RCC 7860 (cell line): Measurements from ENCODE around the gene PITPNC1.
"Not testable (repeated sequence)": the region's sequence is repeated elsewhere in the genome, so short reads cannot be mapped to it uniquely, and the experiment has no call there.

Source experiments
- DNase-seq: peaks from one replicate; pipeline ENCODE4 v3.0.0-alpha.2; 2015; ENCODE audit warnings: low spot score
- FAIRE-seq: peaks from 2 replicates; lab custom pipeline; 2012; peaks lifted over from hg19 to GRCh38; lab: Jason Lieb, UNC

PITPNC1 gene

DNA sequence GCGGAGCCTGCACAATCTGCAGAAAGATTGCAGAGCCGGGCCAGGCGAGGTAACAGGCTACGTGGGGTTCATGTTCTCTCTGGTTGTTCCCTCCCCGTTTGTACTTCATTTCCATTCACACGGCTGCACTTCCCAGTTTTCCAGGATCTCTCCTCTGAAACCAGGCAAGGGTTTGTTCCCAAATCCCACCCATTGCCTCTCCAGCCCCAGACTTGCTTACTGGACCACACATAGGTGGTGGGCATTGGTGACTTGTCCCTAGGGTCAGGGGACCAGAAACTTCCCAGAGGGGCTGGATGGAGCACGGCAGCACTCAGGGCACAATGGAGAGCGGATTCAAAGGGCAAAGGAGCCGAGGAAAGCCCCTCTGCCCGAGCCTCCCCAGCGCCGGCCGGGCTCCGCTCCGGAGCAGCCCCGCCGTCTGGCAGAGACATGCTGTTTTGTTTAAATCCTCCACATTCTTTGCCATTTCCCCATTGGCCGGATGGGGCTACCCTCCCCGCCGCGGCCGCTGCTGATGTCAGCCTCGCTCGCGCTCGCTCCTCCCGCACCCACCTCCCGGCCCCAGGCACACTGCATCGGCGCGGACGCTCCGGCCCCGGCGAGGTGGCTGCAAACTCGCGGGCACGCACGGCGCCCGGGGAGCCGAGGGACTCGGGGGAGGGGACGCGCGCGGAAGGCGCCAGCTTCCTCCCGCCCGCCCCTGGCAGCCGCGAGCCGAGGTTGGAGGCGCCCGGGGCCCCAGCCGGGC, at the start of gene PITPNC1:
TSS of gene PITPNC1 (plus strand) at position 545 of the 751 bp plus-strand sequence.
- FAIRE-seq (no peak), DNase-seq (peak; percentile 62)

DNA sequence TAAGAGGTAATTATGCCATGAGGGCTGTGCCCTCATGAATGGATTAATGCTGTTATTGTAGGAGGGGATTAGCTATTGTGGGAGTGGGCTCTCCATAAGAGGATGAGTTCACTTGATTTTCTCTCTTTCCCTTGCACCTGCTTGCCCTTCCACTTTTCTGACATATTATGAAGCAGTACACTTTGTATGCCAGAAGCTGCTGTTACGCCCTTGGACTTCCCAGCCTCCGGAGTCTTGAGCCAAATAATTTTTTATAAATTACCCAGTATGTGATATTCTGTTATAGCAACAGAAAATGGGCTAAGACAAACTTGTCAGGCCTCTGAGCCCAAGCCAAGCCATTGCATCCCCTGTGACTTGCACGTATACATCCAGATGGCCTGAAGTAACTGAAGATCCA, 49.1 kb upstream of the PITPNC1 start:
- FAIRE-seq (no peak), DNase-seq (no peak)

DNA sequence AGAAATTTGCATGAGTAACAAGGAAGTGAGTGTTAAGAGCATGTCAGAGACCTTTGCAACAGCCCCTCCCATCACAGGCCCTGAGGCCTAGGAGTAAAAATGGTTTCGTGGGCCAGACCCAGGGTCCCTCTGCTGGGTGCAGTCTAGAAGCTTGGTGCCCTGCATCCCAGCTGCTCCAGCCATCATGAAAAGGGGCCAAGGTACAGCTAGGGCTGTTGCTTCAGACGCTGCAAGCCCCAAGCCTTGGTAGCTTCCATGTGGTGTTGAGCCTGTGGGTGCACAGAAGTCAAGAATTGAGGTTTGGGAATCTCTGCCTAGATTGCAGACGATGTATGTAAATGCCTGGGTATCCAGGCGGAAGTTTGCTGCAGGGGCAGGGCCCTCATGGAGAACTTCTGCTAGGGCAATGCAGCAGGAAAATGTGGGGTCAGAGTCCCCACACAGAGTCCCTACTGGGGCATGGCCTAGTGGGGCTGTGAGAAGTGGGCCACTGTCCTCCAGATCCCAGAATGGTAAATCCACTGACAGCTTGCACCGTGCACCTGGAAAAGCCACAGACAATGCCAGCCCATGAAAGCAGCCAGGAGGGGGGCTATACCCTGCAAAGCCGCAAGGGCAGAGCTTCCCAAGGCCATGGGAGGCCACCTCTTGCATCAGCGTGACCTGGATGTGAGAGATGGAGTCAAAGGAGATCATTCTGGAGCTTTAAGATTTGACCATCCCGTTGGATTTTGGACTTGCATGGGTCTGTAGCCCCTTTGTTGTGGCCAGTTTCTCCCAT, 45.5 kb upstream of the PITPNC1 start:
- DNase-seq, FAIRE-seq: not testable (repeated sequence)

DNA sequence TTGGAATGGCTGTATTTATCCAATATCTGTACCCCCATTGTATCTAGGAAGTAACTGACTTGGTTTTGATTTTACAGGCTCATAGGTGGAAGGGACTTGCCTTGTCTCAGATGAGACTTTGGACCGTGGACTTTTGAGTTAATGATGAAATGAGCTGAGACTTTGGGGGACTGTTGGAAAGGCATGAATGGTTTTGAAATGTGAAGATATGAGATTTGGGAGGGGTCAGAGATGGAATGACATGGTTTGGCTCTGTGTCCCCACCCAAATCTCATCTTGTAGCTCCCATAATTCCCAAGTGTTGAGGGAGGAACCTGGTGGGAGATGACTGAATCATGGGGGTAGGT, 44.9 kb upstream of the PITPNC1 start:
- FAIRE-seq, DNase-seq: not testable (repeated sequence)

DNA sequence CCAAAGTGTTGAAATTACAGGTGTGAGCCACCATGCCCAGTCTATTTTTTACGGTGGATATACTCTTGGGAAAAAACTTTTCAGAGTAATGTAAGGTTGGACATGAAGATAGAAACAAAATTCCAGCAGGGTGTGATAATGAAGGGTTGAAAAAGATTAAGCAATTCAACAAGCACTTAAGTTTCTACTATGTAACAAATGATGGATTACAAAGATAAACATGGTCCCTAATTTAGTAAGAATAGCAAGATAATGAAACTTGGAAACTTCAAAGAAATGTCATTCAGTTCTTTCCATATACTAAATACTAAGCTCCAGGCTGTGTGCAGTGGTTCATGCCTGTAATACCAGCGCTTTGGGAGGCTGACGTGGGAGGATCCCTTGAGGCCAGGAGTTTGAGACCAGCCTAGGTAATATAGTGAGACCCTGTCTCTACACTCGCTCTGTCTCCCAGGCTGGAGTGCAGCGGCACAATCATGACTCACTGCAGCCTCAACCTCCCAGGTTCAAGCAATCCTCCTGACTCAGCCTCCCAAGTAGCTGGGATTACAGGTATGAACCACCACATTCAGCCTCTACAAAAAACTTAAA, 41.7 kb upstream of the PITPNC1 start:
- no peak for FAIRE-seq
- DNase-seq, result no peak

DNA sequence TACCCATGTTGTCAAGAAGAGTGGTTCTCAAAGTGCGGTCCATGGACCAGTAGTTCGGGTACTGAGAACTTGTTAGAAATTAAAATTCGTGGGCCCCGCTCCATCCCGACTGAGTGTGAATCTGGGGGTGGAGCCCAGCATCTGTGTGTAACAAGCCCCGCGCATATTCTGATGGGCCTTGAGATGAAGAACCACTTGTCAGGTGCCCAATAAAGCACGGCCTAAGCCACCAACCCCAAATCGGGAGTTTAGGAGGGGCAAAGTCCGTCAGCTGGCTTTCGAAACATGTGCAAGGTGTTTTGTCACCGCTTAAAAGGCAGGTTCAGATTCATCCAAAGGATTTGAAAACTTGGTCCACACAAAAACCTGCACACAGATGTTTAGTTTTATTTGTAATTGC, 40.2 kb upstream of the PITPNC1 start:
- DNase-seq (no peak), FAIRE-seq (no peak)

DNA sequence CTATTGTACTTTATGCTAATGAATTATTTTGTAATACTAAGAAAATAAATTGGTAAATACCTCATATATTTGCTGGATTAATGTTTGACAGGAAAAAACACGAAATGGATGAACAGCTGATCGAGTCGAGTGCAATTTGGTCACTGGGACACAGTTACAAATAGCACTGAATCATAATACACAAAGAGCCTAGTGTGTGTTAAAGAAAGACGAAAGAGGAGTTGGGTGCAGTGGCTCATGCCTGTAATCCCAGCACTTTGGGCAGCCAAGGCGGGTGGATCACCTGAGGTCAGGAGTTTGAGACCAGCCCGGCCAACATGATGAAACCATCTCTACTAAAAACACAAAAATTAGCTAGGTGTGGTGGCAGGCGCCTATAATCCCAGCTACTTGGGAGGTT, 38.7 kb upstream of the PITPNC1 start:
- not testable (repeated sequence) for DNase-seq, FAIRE-seq

DNA sequence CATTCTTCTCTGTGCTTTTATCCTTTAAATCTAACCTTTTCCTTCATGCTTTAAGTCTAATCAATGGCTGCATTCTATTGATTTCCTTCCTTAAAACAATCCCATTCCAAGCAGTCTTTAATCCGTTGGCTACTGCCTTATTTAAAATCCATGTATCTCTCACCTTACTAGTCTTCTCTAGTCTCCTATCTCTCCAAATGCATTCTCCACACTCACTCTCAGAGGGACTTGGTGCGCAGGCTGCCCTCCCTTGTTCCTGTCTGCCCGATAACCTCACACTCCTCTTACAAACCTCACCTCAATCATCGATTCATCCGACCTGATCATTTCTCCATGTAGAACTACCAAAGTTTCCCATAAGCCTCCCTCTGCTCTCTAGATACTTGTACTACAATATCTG, 33.8 kb upstream of the PITPNC1 start:
- FAIRE-seq (no peak), DNase-seq (no peak)

DNA sequence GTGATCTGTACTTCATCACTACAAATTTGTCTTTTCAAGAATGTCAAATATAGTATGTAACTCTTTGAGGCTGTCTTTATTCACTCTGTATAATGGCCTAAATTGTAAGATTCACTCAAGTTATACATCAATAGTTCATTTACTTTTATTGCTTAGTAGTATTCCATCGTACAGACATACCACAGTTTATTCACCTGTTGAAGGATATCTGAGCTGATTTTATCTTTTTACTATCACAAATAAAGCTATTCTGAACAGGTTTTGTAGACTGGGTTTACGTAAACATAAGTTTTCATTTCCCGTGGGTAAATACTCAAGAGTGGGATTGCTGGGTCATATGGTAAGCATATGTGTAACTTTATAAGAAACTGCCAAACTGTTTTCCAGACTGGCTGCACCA, 29.3 kb upstream of the PITPNC1 start:
- FAIRE-seq (no peak), DNase-seq (no peak)

DNA sequence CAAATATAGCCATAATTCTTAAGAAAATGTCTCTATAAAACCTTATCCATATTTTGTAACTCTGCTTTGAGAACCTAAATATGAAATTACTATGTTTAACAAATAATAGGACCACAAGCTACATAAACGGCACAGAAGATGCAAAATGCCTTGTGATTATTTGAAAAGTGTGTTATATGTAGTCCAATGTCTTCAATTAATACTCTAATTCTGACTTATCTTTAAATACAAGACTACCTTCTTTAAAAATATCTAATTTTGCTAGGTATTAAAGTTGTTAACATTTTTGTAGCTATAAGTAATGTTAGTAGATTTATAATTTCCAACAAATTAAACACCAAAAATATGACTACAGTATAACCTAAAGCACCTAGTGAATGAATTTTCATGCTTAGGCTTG, 27.7 kb upstream of the PITPNC1 start:
- FAIRE-seq, result no peak
- no peak for DNase-seq

DNA sequence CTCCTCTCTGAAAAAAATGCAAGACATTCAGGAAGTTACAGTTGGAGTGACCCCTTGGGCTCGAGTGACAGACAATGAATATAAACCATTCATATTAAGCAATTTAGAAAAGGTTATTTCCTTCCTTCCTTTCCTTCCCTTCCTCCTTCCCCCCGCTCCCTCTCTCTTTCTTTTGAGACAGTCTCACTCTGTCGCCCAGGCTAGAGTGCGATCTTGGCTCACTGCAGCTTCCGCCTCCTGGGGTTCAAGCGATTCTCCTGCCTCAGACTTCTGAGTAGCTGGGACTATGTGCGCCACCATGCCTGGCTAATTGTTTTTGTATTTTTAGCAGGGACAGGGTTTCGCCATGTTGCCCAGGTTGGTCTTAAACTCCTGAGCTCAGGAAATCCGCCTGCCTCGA, 23.9 kb upstream of the PITPNC1 start:
- FAIRE-seq (no peak), DNase-seq (no peak)

DNA sequence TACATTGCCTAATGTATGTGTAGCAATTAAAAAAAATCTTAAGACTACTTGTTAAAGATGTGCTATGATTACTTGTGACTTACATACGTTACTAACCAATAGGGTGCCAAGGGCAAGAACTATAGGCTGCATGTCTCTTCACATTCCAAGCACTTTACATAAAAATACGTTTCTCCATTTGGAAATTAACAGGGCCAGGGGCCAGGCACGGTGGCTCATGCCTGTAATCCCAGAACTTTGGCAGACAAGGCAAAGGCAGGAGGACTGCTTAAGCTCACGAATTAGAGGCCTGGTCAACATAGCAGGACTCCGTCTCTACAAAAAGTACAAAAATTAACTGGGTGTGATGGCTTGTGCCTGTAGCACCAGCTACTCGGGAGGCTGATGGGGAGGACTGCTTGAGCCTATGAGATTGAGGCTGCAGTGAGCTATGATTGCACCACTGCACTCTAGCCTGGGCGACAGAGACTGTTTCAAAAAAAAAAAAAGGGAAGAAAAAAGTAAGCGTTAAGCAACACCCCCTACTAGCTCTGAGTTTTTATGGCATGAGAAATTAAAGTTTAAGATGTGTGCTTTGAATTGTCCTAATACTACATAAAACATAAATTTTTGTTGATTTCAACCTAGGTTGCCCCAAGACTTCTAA, 23.0 kb upstream of the PITPNC1 start:
- DNase-seq, result no peak
- no peak for FAIRE-seq

DNA sequence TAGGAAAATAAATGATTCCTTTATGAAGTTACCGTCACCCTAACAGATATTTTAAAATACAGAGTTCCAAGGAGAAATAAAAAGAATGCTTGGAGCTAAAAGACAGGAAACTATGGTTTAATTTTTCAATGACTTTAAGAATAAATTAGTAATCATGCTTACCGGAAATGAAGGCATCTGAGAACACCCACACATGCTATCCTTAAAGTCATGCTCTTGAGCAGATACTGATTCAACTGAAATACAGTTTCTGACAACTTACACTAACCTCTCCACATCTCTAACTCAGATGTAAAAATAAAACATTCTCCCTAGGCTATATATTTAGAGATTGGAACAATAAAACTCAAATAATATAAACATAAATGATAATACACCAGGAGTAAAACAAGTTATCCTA, 18.5 kb upstream of the PITPNC1 start:
- FAIRE-seq (no peak), DNase-seq (no peak)

DNA sequence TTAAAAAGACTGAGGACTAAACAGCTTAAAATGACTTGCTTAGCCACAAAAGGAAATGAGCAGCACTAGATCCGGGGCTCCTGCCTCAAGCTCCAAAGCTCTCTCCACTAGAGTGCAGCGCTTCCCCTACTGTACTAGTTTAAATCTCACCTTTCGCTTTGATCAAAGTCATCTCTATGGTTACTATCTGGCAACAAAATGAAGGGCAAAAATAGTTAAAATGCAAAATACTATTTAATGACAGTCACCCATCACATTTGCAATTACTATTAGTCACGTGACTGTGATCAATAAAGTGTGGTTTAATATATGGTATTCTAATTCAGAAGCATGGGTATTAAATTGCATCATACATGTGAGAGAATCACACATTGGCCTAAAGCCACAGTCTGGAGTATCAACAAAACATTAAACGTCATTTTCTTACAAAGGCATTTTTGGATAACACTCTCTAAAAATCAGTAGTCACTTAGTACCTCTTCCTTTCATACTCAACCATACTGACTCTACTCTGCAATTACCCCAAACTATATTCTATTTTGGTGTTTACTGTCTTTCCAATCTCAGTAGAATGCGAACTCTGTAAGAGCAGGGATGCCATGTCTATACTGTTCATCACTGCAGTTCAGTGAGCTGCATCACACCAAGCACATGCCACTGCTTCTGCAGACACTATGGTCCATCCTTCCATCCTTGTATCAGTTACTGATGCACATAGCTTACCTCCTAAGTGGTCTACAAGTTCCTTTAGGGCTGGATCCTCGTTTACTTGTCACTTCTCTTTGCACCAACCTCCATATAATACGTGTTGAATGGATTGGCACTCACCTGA, 16.9 kb upstream of the PITPNC1 start:
- no peak for FAIRE-seq
- no peak for DNase-seq

DNA sequence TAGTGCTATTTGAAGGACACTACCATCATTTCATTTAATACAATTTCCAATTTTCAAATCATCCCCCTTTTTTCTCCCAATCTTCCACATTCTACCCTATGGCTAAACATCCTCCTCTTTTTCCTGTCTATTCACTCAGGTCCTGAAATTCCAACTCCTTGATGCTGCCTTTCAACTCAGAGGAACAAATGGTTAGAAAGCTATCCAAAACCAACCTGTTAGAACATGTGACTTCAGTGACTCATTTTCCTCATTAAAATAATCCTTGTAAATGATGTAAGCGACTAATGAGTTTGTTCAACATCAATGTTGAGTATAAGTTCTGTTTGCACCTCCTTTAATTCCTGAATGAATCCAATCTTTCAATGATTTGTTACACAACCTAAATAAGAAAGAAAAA, 16.2 kb upstream of the PITPNC1 start:
- FAIRE-seq, result no peak

DNA sequence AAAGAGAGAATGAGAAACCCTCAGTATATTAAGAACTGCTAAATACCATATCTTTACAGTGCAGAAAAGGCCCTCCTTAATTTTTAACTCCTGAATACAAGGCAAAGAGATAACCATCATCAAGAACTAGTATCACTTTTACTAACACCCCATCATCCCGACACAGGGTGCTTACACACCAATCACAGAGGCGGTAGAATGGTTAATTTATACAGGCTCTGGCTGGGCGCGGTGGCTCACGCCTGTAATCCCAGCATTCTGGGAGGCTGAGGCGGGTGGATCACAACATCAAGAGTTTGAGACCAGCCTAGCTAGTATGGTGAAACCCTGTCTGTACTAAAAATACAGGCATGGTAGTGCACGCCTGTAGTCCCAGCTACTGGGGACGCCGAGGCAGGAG, 14.9 kb upstream of the PITPNC1 start:
- DNase-seq (no peak), FAIRE-seq (no peak)

More for the DNA sequence above, 16.2 kb upstream of the PITPNC1 start:
- no peak for DNase-seq

DNA sequence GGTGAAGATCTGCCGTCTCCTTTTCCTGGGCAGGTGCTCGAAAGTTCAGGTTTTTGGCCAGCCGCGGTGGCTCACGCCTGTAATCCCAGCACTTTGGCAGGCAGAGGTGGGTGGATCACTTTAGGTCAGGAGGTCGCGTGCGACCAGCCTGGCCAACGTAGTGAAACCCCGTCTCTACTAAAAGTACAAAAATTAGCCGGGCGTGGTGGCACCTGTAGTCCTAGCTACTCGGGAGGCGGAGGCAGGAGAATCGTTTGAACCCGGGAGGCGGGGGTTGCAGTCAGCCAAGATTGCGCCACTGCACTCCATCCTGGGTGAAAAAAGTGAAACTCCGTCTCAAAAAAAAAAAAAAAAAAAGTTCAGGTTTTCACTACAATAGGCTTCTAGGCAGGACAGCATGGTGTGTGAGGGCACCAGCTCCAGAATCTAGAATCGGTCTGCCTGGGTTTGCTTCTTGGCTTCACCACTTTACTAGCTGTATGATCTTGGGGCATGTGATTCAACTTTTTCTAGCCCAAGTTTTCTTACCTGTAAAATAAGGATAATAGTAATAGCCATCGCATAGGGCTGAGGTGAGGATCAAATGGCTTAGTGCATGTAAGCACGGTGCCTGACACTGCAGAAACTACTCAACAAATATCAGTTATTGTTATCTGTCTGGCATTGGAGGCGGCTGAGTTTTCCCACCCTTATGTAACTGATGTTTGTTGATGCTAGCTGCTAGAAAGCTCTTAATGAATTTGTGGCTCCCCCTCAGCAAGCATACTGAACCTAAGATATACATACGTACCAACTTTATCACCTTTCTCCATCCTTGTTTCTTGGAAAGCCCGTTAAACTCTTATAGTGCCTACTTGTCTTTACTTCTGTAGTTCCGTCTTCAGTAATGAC, 12.0 kb upstream of the PITPNC1 start:
- FAIRE-seq (no peak), DNase-seq (no peak)

DNA sequence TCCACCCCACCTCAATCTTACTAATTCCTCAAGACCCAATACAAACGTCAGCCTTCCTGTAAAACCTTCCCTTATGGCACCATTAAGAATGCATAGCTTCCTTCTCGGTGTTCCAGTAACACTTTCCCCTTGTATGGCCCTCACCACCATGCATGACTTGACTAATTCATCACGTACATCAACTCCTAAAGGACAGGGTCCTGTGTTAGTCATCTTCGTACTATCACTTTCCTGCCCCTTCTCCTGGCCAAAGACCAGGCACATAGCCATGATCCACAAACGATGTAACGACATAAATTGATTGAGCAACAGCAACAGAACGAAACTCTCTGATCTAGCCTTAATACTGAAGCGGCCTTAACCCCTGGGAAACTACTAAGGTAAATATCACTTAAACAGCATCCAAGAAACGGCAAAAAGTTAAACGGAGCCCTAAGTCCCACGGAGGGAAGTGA, 11.3 kb upstream of the PITPNC1 start:
- peak; percentile 71 for DNase-seq
- FAIRE-seq, result no peak
